ENCODE data around the gene OR2H2.

GRCh38 chr6:29563435-29563965 is 21.4 kb upstream of the OR2H2 start:
- TF ChIP-seq CTCF (IDR thresholded peaks at IDR 0.05) (no peak), POLR2A (IDR thresholded peaks at IDR 0.05) (no peak)

Data from Peyer's patch (tissue), 4 donors.